OCI-LY1 (cell line): Measurements from ENCODE around the gene C7.

Experiments
- EZH2 ChIP-seq: fragments of 200-600 bp; sonication (generic), shearing (Covaris generic); IDR thresholded peaks from 2 replicates; pipeline ENCODE4 v1.8.0; 2017; ENCODE audit warnings: borderline replicate concordance, mixed run types, mild to moderate bottlenecking, antibody characterized with exemption, low read length, moderate library complexity, mixed read lengths
- TF ChIP-seq, protein P1 (sequence below): fragments of 200-600 bp; sonication (generic), shearing (Covaris generic); IDR thresholded peaks from 2 replicates; pipeline ENCODE4 v1.5.1; 2017; ENCODE audit warnings: mild to moderate bottlenecking, antibody characterized with exemption, low read length, moderate library complexity, mixed read lengths

DNA sequence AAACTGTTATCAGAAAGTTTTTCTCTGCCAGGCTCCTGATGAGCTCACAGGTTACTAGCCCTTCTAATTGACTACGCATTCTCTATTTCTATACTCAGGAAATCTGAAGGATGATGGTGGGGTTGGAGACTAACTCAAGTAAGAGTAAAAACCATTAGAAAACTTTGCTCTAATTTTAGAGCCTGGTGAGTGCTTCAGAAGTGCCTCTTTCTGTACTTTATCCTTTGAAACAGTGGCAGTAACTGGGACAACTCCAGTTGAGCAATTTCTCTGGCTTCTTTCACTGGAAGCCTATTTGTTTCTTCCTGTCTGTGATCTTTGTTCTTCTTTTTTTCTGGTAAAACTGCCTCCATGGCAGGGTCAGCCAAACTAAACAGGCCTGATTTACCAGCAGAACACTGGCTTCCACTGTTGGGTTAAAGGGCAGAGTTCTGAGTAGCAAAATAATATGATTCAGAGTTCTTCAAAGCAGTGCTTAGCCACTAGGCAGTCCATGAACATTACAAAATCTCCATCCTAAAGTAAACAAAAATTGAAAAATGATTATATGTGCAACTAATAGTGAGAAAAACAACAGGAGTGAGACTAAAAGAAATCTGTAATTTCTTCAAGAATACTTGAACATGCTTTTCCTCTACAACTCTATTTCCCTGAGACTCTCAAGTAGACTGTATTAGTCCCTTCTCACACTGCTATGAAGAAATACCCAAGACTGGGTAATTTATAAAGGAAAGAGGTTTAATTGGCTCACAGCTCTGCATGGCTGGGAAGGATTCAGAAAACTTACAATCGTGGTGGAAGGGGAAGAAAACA is 82.1 kb downstream of the C7 start:
- TF ChIP-seq, protein P1, sequence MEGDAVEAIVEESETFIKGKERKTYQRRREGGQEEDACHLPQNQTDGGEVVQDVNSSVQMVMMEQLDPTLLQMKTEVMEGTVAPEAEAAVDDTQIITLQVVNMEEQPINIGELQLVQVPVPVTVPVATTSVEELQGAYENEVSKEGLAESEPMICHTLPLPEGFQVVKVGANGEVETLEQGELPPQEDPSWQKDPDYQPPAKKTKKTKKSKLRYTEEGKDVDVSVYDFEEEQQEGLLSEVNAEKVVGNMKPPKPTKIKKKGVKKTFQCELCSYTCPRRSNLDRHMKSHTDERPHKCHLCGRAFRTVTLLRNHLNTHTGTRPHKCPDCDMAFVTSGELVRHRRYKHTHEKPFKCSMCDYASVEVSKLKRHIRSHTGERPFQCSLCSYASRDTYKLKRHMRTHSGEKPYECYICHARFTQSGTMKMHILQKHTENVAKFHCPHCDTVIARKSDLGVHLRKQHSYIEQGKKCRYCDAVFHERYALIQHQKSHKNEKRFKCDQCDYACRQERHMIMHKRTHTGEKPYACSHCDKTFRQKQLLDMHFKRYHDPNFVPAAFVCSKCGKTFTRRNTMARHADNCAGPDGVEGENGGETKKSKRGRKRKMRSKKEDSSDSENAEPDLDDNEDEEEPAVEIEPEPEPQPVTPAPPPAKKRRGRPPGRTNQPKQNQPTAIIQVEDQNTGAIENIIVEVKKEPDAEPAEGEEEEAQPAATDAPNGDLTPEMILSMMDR: no peak
- TF ChIP-seq EZH2: no peak
